ENCODE measurements around the gene WDR86.

GRCh38 chr7:151406886-151407583 is 2.8 kb downstream of the WDR86 start:
- TF ChIP-seq NR3C1 (CRISPR knock-in tag; conservative IDR thresholded peaks at IDR 0.05; ENCODE audit: low read depth) (no peak), CTCF (IDR thresholded peaks at IDR 0.05) (no peak), ATF3 (CRISPR knock-in tag; conservative IDR thresholded peaks at IDR 0.05) (no peak), ESRRA (CRISPR knock-in tag; IDR thresholded peaks at IDR 0.05; ENCODE audit: borderline replicate concordance) (no peak), ELF4 (CRISPR knock-in tag; IDR thresholded peaks at IDR 0.05; ENCODE audit: low read depth) (no peak), NFYB (CRISPR knock-in tag; conservative IDR thresholded peaks at IDR 0.05; ENCODE audit: low read depth) (no peak), MAX (CRISPR knock-in tag; IDR thresholded peaks at IDR 0.05) (no peak), CREB1 (CRISPR knock-in tag; IDR thresholded peaks at IDR 0.05) (no peak), ZNF512 (CRISPR knock-in tag; IDR thresholded peaks at IDR 0.05; ENCODE audit: borderline replicate concordance) (no peak), NR1H2 (CRISPR knock-in tag; IDR thresholded peaks at IDR 0.05) (no peak), E2F1 (CRISPR knock-in tag; IDR thresholded peaks at IDR 0.05) (no peak), RELA (CRISPR knock-in tag; IDR thresholded peaks at IDR 0.05; ENCODE audit: borderline replicate concordance) (no peak), TEAD1 (CRISPR knock-in tag; IDR thresholded peaks at IDR 0.05) (no peak), SMAD3 (CRISPR knock-in tag; IDR thresholded peaks at IDR 0.05; ENCODE audit: borderline replicate concordance) (no peak)
